GM19395 (cell line): ENCODE measurements around the gene ITGBL1.
"Not testable (repeated sequence)": the region's sequence is repeated elsewhere in the genome, so short reads cannot be mapped to it uniquely, and the experiment has no call there.

Source experiments
- ATAC-seq: cut with Tn5 transposase; IDR thresholded peaks from one replicate; pipeline ENCODE4 v1.9.1; 2021; ENCODE audit warnings: mild to moderate bottlenecking, moderate library complexity; ENCODE audit not compliant: unreplicated experiment

ITGBL1 gene

GRCh38 chr13:101499406-101499805 is 46.9 kb downstream of the ITGBL1 start:
- ATAC-seq, result no peak

- ATAC-seq, result no peak
These were observed 50.1 kb downstream of the ITGBL1 start for GRCh38 chr13:101502618-101503017.

GRCh38 chr13:101511161-101511560 is 58.7 kb downstream of the ITGBL1 start:
- ATAC-seq, result no peak

GRCh38 chr13:101511766-101512165 is 59.3 kb downstream of the ITGBL1 start:
- ATAC-seq, result no peak

GRCh38 chr13:101512650-101513049 is 60.2 kb downstream of the ITGBL1 start:
- ATAC-seq, result no peak

- no peak for ATAC-seq
These were observed 61.6 kb downstream of the ITGBL1 start for GRCh38 chr13:101514100-101514499.

- ATAC-seq, result peak; percentile 83
These were observed 62.3 kb downstream of the ITGBL1 start for GRCh38 chr13:101514695-101515275.

- ATAC-seq, result no peak
These were observed 63.0 kb downstream of the ITGBL1 start for GRCh38 chr13:101515504-101515903.

- ATAC-seq, result no peak
These were observed 63.8 kb downstream of the ITGBL1 start for GRCh38 chr13:101516262-101516661.

- ATAC-seq, result peak; percentile 80
These were observed 68.2 kb downstream of the ITGBL1 start for GRCh38 chr13:101520672-101521071.

GRCh38 chr13:101521371-101521770 is 68.9 kb downstream of the ITGBL1 start:
- ATAC-seq, result no peak

- no peak for ATAC-seq
These were observed 70.1 kb downstream of the ITGBL1 start for GRCh38 chr13:101522607-101523006.

GRCh38 chr13:101523154-101524131 is 71.0 kb downstream of the ITGBL1 start:
- ATAC-seq, result no peak

GRCh38 chr13:101527130-101527529 is 74.7 kb downstream of the ITGBL1 start:
- ATAC-seq, result no peak

GRCh38 chr13:101529422-101529821 is 76.9 kb downstream of the ITGBL1 start:
- ATAC-seq, result peak; percentile 63

GRCh38 chr13:101530293-101530692 is 77.8 kb downstream of the ITGBL1 start:
- no peak for ATAC-seq

GRCh38 chr13:101535192-101535746 is 82.8 kb downstream of the ITGBL1 start:
- no peak for ATAC-seq

- no peak for ATAC-seq
These were observed 83.6 kb downstream of the ITGBL1 start for GRCh38 chr13:101536079-101536478.

- not testable (repeated sequence) for ATAC-seq
These were observed 92.1 kb downstream of the ITGBL1 start for GRCh38 chr13:101544544-101544943.

- no peak for ATAC-seq
These were observed 92.5 kb downstream of the ITGBL1 start for GRCh38 chr13:101544979-101545378.

- ATAC-seq, result no peak
These were observed 93.0 kb downstream of the ITGBL1 start for GRCh38 chr13:101545521-101545920.

GRCh38 chr13:101552286-101552685 is 99.8 kb downstream of the ITGBL1 start:
- no peak for ATAC-seq
